ENCODE data around the gene CRX.
"Not testable (repeated sequence)": the region's sequence is repeated elsewhere in the genome, so short reads cannot be mapped to it uniquely, and the experiment has no call there.

The CRX gene

GRCh38 chr19:47858646-47859285, 37.0 kb downstream of the CRX start, which contains the start of gene TPRX2:
TSS of gene TPRX2 (plus strand) at chr19:47859235. CDS start at chr19:47859247, 12 bp downstream.
- not testable (repeated sequence) for DNase-seq

DNA sequence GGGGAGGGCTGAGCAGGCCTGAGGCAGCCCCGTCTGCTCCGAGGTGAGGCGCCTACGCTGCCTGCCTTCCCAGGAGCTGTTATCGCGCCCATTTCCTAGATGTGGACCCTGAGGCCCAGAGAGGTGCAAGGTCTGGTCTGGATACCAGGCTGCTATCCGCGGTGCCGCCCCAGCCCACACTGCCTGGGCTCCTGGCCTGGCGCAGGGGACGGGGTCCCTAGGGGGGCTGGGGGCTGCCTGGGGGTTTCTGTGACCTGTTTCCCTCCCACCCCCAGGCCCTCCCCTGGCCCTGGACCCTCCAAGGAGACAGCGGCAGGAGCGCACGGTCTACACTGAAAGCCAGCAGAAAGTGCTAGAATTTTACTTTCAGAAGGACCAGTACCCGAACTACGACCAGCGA, 38.1 kb downstream of the CRX start:
- DNase-seq, result not testable (repeated sequence)

DNA sequence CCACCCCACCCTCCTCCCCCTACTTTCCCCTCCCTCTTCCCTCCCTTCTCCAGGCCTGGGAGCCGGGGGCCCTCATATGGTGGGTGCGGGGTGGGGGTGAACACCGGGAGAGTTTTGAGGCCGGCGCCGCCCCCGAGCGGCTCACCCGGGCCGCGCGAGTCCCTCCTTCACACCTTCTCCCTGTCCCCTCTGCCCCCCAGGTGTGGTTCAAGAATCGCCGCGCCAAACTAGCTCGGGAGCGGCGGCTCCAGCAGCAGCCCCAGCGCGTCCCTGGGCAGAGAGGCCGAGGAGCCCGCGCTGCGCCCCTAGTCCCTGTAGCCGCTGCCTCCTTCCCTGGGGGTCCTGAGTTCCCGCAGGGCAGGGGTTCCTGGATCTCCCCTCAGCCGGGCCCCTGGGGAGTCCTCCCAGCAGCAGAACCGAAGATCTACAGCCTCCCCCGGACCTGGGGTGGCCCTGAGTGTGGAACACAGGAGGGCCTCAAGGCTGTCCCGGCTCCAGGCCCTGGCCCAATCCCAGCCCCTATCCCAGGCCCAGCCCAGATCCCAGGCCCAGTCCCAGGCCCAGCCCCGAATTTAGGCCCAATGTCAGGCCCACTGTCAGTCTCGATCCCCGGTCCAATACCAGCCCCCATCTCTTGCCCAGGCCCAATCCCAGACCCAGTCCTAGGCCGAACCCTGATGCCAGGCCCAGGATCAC, 39.0 kb downstream of the CRX start:
- DNase-seq, result no peak

- DNase-seq, result no peak
These were observed 39.9 kb downstream of the CRX start for GRCh38 chr19:47861630-47862029.

GRCh38 chr19:47863514-47863936, 41.8 kb downstream of the CRX start:
- DNase-seq, result peak in 52 of 56 donors; percentile 8 to 85 (median 54)

DNA sequence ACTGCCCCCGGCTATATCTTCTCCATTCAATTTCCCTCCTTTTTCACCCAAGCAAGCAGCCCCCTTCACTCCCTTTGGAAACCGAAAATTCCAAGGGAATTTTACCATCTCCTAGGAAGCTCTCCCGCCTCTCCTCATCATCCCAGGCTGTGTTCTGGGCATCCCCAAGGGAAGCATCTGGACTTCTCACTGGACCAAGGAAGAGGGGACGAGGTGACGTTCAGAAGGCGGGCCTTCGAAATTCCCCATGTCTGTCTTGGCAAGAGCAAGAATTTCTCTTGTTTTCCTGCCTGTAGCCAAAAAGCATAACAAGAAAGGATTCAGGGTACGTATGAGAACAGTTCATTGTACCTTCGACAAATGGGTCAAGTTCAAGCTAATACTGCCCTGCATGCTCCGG, 43.4 kb downstream of the CRX start:
- no peak for DNase-seq

GRCh38 chr19:47878906-47879305, 57.2 kb downstream of the CRX start:
- no peak for DNase-seq

GRCh38 chr19:47879385-47879784, 57.6 kb downstream of the CRX start:
- not testable (repeated sequence) for DNase-seq

GRCh38 chr19:47881757-47882156, 60.0 kb downstream of the CRX start:
- no peak for DNase-seq

- DNase-seq, result no peak
These were observed 61.2 kb downstream of the CRX start for GRCh38 chr19:47882890-47883289.

DNA sequence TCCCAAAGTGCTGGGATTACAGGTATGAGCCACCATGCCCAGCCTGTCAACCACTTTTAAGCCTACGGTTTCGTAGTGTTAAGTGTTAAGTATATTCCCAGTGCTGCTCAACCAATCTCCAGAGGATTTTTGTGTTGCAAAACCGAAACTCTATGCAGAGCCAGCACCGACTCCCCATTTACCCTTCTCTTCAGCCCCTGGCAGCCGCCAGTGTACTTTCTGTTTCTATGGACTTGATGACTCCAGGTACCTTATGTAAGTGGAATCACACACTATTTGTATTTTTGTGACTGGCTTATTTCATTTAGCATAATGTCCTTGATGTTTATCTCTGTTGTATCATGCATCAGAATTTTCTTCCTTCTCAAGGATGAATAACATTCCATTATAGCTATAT, 63.3 kb downstream of the CRX start:
- no peak for DNase-seq

DNA sequence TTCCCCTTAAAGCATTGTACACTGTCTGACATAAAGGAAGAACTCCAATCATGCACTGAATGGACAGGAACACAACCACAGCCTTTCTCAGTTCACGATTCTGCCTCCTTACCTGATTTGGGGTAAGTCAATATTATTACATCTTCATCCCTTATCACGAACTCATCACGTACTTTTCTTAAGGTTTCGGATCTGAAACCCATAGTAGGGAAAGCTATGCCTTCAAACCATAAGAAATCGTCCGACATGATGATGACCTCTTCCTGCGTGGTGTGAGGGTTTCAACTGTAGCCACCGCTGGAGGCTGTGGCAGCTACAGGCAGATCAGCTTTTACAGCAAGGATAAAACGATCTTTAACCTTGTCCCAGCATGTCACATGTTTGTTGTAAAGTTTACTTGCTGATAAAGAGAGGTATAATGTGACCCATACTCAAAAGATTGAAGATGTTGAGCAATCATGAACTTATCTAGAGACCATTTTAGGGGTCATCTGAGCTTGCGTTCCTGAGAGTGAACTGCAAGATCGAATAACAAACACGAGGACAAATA, 64.3 kb downstream of the CRX start, which contains the start of gene SULT2A1:
Gene SULT2A1 (minus strand): TSS at position 306 of the 550 bp plus-strand sequence. CDS start 58 bp downstream, at position 248.
- no peak for DNase-seq

DNA sequence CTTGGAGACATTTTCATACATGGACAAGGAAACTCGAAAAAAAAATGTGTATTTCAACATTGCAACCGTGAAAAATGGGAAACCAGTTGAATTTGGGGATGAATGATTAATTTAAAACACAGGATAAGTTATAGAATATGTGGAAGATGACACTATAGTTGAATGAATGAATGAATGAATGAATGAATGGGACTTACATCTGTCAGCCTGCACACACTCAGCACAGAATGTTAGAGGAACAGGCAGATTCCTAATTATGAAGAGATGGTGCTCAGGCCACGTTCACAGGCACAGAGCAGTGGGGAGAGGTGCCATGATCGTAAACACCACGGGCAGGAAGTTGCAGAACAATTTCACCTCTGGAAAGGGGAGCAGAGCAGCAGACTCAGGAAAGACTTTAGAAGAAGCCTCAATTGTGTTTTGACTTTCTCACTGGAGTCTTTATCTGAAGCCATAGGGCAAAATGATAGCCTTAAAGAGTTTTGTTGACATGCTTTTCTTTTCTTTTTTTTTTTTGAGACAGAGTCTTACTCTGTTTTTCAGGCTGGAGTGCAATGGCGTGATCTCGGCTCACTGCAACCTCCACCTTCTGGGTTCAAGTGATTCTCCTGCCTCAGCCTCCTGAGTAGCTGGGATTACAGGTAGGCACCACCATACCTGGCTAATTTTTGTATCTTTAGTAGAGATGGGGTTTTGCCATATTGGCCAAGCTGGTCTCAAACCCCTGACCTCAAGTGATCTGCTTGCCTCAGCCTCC, 69.3 kb downstream of the CRX start:
- DNase-seq, result no peak

- DNase-seq, result no peak
These were observed 69.8 kb downstream of the CRX start for GRCh38 chr19:47891622-47891922.

DNA sequence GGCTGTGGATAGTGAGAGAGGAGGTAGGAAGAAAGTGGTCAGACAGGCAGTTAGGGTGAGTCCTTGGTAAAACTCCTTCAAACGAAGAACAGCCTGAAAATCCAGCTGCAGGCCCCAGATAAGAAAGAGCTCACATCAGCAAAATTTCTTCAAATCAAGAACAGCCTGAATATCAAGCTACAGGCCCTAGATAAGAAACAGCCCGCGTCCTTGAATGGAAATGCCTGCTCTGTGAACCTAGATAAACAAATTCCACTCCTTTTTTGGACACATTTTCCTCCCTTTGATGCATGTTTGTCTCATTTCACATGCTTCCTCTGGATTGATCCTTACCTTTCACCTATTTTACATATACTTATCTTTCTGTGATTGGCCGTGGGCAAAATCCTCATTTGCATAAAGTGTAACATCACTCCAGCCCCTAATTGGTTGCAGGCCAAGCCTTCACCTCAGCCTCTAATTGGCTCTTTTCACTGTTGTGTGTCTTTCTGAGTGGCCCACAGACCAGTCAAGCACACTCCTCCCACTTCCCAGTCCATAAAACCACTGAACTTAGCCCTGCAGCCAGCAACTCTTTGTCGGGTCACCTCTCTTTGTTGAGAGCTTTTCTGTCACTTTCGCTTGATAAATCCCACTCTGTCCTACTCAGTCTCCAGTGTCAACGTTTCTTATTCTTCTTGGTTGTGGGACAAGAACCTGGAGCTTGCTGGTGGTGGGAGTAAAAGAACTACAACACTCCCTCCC, 70.4 kb downstream of the CRX start:
- no peak for DNase-seq

Data from amygdala (tissue), 56 donors.